Body of pancreas (tissue), 4 donors: ENCODE data around the gene RIMBP2. TPM values are rescaled to one million over a fixed set of nuclear protein-coding genes. Genes with fewer than 3 reads are reported as not detected.

Source experiments
- ATAC-seq: fragments of 150-250 bp; one replicate; pipeline ENCODE4 v1.9.1; 2016
- DNase-seq, 4 donors: peaks; one replicate each; pipeline ENCODE4 v3.0.0-alpha.2; 2019
- H3K27ac ChIP-seq, 4 donors: fragments of 200-600 bp; sonication (generic); 1 replicate in 3 of 4; 2 replicates in 1 of 4; pipeline versions ENCODE4 v1.5.1 to v1.6.1; 2016 to 2019; ENCODE audit warnings: mild to moderate bottlenecking in 1 of 4, mixed read lengths in 1 of 4, moderate library complexity in 1 of 4
- H3K27me3 ChIP-seq, 2 donors: fragments of 200-600 bp; sonication (generic); one replicate each; pipeline ENCODE4 v1.6.0; 2016; ENCODE audit warnings: mild to moderate bottlenecking in 1 of 2
- H3K36me3 ChIP-seq, 2 donors: fragments of 200-600 bp; sonication (generic); replicated peaks in 1 of 2; 2 replicates each; pipeline ENCODE4 v1.5.1; 2016; ENCODE audit warnings: low read depth in 2 of 2; ENCODE audit not compliant: insufficient read depth in 1 of 2
- H3K4me1 ChIP-seq: fragments of 200-600 bp; sonication (generic); one replicate; pipeline ENCODE4 v1.6.0; 2016
- H3K4me3 ChIP-seq, 2 donors: fragments of 200-600 bp; sonication (generic); 1 replicate in 1 of 2; 2 replicates in 1 of 2; pipeline ENCODE4 v1.5.1; 2016 to 2019
- H3K9me3 ChIP-seq, 3 donors: fragments of 200-600 bp; sonication (generic); 1 replicate in 2 of 3; 2 replicates in 1 of 3; pipeline ENCODE4 v1.5.1; 2016
- POLR2A ChIP-seq, 3 donors: fragments of 450-650 bp; IDR thresholded peaks; one replicate each; pipeline ENCODE4 v1.6.1; 2016; ENCODE audit warnings: antibody characterized with exemption in 3 of 3, mild to moderate bottlenecking in 2 of 3
- WGBS, 2 donors: methylation state at CpG; one replicate each; pipeline ENCODE4 v1.1.5; 2017; 5-methylcytosine and 5-hydroxymethylcytosine counted together
- intact Hi-C: fragments of 100-400 bp; cut with DNase I; formaldehyde crosslinking; loops from one replicate; pipeline ENCODE4 v1.15.1; 2023
- total RNA-seq, 2 donors: library from RNA; depleted of rRNA; stranded (reverse); fragments of >200 nt; gene quantifications; one replicate each; pipeline ENCODE4 v1.1.0, GENCODE V29; 2016
- TF ChIP-seq, protein P1 (sequence below), 7 experiments: fragments of 450-650 bp in 4 of 7; fragments of 200-600 bp in 3 of 7; sonication (generic) in 3 of 7; IDR thresholded peaks; one replicate each; pipeline ENCODE4 v1.5.1; 2016 to 2019; ENCODE audit warnings: antibody characterized with exemption in 7 of 7

Gene RIMBP2
- total RNA-seq, 2 donors from 2014 or later: 7.3 to 27.4 TPM

DNA sequence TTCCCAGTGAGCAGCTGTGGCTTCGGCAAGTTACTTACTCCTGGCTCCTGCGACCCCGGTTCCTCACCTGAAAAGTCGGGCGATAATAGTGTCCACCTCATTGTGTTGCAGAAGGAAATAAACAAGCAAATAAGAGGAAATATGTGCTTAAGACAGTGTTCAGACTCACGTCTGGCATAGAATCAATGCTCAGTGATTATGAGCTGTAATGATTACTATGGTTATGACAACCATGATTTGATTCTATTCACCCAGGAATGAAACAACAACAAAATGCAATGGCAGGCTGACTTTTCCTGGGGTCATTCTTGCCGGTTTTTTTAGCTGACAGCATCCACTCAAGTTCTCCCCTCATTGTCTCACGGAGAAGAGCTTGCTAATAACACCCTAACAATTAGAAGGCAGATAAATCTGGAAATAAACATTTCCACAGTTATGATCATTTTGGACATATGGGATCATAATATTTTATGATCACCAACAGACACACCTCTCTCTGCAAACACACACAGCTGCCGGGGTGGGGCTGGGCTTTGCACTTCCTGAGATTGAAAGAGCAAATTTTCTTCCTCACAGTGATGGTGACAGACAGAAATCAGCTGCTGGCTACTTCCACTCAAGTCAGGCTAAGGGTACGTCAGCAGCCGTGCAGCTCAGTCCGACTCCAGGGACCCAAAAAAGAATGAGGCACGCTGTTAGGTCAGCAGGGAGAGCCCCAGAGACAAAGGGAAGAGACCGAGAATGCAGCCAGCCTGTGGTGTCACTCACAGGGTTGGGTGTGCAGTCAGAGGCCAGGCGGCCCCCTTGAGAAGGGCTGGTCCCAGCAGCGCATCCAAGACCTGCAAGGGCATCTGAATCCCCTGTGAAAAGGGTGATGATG, 158.0 kb downstream of the RIMBP2 start:
- Histone ChIP-seq H3K9me3 (no peaks in the 10 kb centered on the region), H3K4me3 (no peak overlapping the region), H3K27ac (no peak overlapping the region), H3K36me3 (no peaks in the 10 kb centered on the region), H3K27me3 (peaks cover 0 to 3% of the 10 kb centered on the region in 2 donors), H3K4me1 (no peaks in the 10 kb centered on the region)
- intact Hi-C loops: no loop called here
- TF ChIP-seq, protein P1, sequence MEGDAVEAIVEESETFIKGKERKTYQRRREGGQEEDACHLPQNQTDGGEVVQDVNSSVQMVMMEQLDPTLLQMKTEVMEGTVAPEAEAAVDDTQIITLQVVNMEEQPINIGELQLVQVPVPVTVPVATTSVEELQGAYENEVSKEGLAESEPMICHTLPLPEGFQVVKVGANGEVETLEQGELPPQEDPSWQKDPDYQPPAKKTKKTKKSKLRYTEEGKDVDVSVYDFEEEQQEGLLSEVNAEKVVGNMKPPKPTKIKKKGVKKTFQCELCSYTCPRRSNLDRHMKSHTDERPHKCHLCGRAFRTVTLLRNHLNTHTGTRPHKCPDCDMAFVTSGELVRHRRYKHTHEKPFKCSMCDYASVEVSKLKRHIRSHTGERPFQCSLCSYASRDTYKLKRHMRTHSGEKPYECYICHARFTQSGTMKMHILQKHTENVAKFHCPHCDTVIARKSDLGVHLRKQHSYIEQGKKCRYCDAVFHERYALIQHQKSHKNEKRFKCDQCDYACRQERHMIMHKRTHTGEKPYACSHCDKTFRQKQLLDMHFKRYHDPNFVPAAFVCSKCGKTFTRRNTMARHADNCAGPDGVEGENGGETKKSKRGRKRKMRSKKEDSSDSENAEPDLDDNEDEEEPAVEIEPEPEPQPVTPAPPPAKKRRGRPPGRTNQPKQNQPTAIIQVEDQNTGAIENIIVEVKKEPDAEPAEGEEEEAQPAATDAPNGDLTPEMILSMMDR (IDR thresholded peaks at IDR 0.05): no peak
- TF ChIP-seq POLR2A (IDR thresholded peaks at IDR 0.05): no peak
- WGBS, 2 donors: 46 to 51% methylated on average over 16 of the region's 16 CpGs
- no peak for DNase-seq
- no peak for ATAC-seq

DNA sequence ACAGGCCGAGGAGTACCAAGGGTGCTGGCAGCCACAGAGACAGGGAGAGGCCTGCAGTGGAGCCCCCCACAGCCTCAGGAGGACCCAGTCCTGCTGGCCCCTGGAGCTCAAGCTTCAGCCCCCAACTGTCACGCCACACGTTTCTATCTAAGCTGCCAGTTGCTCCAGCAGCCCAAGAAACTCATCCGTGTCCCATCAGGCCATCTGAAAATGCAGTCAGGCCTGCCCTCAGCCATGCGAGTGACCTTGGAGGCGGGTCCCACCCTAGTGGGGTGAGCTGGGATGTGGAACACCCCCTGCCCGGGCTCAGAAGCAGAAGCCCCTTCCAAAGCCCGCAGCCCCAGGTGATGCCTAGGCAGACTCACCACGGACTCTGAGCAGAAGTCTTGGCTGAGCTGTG, 158.9 kb downstream of the RIMBP2 start:
- 56 to 57% methylated on average over 2 to 9 of the region's 9 CpGs for WGBS, 2 donors
- Histone ChIP-seq H3K4me1 (no peaks in the 10 kb centered on the region), H3K4me3 (no peak overlapping the region), H3K9me3 (no peaks in the 10 kb centered on the region), H3K27me3 (peaks cover 0 to 3% of the 10 kb centered on the region in 2 donors), H3K36me3 (no peaks in the 10 kb centered on the region), H3K27ac (no peak overlapping the region)
- no peak for ATAC-seq
- intact Hi-C loops: no loop called here
- no peak for DNase-seq
- TF ChIP-seq, protein P1 (IDR thresholded peaks at IDR 0.05): no peak
- TF ChIP-seq POLR2A (IDR thresholded peaks at IDR 0.05): no peak

DNA sequence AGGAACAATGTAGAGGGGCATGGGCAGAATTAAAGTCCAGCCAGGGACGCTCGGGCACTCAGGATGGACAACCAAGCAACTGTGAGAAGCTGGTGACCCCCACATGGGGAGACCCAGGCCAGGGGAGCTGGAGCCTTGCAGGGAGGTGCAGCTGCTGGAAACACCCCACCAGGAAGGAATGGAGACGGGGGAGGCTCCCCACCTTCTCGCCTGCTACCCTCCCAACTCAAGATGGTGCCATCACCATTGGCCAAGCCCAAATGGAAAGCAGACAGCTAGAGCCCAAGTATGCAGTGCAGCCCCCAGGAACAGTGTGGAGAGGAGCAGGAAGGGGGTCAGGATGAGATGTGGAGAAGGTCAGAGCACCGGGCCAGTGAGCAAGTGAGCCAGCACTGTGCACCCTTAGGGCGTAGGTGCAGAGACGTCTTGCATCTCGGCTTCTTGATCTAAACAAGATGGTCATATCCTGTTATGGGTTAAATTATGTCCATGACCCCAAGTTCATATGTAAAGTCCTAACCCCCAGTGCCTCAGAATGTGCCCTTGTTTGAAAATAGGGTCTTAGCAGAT, 159.5 kb downstream of the RIMBP2 start:
- Histone ChIP-seq H3K4me1 (no peaks in the 10 kb centered on the region), H3K27me3 (peaks cover 0 to 3% of the 10 kb centered on the region in 2 donors), H3K27ac (no peak overlapping the region), H3K9me3 (no peaks in the 10 kb centered on the region), H3K36me3 (no peaks in the 10 kb centered on the region), H3K4me3 (no peak overlapping the region)
- no peak for TF ChIP-seq POLR2A (IDR thresholded peaks at IDR 0.05)
- TF ChIP-seq, protein P1 (IDR thresholded peaks at IDR 0.05): no peak
- intact Hi-C loops: no loop called here
- ATAC-seq: no peak
- WGBS, 2 donors: 75 to 79% methylated on average over 8 of the region's 8 CpGs
- DNase-seq: no peak

DNA sequence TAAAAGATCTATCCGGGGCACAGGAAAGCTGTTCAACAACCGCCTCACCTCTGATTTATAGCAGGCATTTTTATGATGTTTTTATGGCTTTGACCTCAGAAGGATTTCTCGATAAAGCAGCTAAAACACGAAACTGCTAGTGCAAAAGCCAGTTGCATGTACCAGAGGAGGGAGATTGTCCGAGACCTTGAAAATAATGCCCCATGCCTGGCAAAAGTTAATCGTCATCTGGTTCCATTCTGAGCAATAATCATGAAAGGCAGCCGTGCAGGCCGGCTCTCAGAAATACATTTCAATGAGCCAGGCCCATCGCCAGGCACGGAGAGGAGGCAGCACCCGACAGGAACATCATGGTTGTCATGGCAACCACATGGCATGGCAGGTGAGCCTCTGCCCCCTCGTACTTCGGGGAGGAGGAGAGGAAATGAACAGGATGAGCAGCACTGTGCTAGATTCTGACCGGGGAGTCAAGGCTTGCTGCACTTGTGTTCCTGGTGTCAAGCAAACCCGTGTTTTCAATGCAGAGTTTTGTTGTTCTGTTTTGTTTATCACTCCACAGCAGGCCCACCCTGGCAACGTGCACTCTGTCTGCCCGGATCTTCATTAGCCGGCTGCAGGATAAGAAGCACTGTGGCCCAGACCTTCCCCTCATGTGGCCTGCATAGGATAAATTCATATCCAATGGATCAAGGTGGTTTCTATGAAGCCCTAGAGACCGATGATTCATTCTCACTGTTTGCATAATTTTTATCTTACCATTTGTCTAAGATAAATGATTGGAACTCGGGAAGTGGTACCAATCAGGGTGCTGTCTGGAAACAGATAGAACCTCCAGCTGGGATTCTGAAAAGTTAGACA, 160.2 kb downstream of the RIMBP2 start:
- intact Hi-C loops: no loop called here
- no peaks in the 10 kb centered on the region for H3K36me3 ChIP-seq
- TF ChIP-seq, protein P1 (IDR thresholded peaks at IDR 0.05): no peak
- TF ChIP-seq POLR2A (IDR thresholded peaks at IDR 0.05): no peak
- peaks cover 0 to 3% of the 10 kb centered on the region in 2 donors for H3K27me3 ChIP-seq
- ATAC-seq (no peak), DNase-seq (peak in 3 of 4 donors; percentile 29 to 35 (median 30))
- WGBS, 2 donors: 43 to 50% methylated on average over 20 of the region's 20 CpGs
- H3K9me3 ChIP-seq: no peaks in the 10 kb centered on the region
- no peak overlapping the region for H3K27ac ChIP-seq
- H3K4me3 ChIP-seq: no peak overlapping the region
- H3K4me1 ChIP-seq: no peaks in the 10 kb centered on the region
